ENCODE measurements around the gene CLDN18. TPM values are rescaled to one million over a fixed set of nuclear protein-coding genes. Genes with fewer than 3 reads are reported as not detected.

CLDN18 gene
- total and polyA plus RNA-seq, 2 of the 8 experiments (the other 6 are each of a cell fraction or from before 2014, with no cell fraction given) = not detected

DNA sequence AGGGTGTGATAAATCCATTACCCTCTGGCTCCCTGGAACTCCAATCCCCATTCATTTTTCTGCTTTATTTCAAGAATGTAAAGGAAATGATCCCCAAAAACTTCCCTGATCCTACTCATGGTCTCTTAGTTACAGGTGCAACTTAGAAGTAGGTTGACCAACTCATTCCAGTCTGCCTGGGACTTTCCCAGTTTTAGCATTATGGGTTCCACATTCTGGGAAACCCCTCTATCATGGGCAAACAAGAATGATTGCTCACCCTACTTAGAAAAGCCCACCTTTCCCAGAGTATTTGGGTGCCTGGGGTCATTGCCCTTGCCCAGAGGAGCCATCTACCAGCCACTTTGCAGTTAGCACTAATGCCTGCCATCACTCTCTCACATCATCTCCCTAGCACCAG lies 15.6 kb downstream of the CLDN18 start (continued):
- TF ChIP-seq CHD7 (IDR thresholded peaks at IDR 0.05; ENCODE audit: insufficient replicate concordance, low read length) = no peak
- TF ChIP-seq RXRA (IDR thresholded peaks at IDR 0.05; ENCODE audit: insufficient read depth, low read depth, low read length) = no peak
